ENCODE data around the gene SFTPA2. TPM values are rescaled to one million over a fixed set of nuclear protein-coding genes. Genes with fewer than 3 reads are reported as not detected.
"Not testable (repeated sequence)": the region's sequence is repeated elsewhere in the genome, so short reads cannot be mapped to it uniquely, and the experiment has no call there.

Gene SFTPA2
- total RNA-seq, 1 donor from 2014 or later = 14,717 TPM

- H3K36me3 ChIP-seq; DNase-seq; ATAC-seq; H3K9me3 ChIP-seq; H3K4me1 ChIP-seq; H3K4me3 ChIP-seq; intact Hi-C loops (cut with DNase I); H3K27ac ChIP-seq; H3K27me3 ChIP-seq (ENCODE audit: low read depth): not testable (repeated sequence)
Observed at GRCh38 chr10:79525049-79525710, 35.0 kb downstream of the SFTPA2 start.

- H3K4me3 ChIP-seq; DNase-seq; intact Hi-C loops (cut with DNase I); H3K36me3 ChIP-seq; H3K9me3 ChIP-seq; H3K27ac ChIP-seq; H3K27me3 ChIP-seq (ENCODE audit: low read depth); H3K4me1 ChIP-seq: not testable (repeated sequence)
- peak in 1 of 2 donors; percentile 34 for ATAC-seq
Observed at GRCh38 chr10:79523157-79523853, 36.9 kb downstream of the SFTPA2 start.

DNA sequence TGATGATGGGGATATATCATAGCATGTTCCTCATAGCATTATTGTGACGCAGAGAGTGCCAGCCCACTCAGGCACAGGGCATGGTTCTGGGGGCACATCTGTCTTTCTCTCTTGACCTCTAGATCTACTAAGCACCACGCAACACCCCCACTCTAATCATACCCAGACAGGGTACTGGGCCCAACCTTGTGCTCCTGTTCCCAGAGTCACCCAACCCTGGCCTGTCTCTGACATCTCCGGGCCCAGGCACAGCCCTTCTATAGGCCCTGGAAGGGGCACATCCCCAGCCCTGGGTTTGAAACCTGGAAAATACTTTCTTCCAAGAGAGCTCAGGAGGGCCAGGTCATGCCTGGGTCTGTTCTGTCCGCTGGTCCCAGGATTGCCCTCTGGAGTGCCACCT, 37.7 kb downstream of the SFTPA2 start:
- peak in 1 of 2 donors; percentile 40 for ATAC-seq

GRCh38 chr10:79521751-79522150, 38.5 kb downstream of the SFTPA2 start:
- H3K27me3 ChIP-seq (ENCODE audit: low read depth); H3K27ac ChIP-seq; H3K4me3 ChIP-seq; H3K36me3 ChIP-seq; intact Hi-C loops (cut with DNase I); H3K4me1 ChIP-seq; DNase-seq; H3K9me3 ChIP-seq: not testable (repeated sequence)
- ATAC-seq = peak; percentile 10 to 32

More for the DNA sequence above, 37.7 kb downstream of the SFTPA2 start:
- H3K4me3 ChIP-seq; intact Hi-C loops (cut with DNase I); H3K9me3 ChIP-seq; H3K27ac ChIP-seq; DNase-seq; H3K36me3 ChIP-seq; H3K27me3 ChIP-seq (ENCODE audit: low read depth); H3K4me1 ChIP-seq: not testable (repeated sequence)

- H3K27me3 ChIP-seq (ENCODE audit: low read depth); H3K4me1 ChIP-seq; DNase-seq; H3K27ac ChIP-seq; H3K4me3 ChIP-seq; H3K9me3 ChIP-seq; H3K36me3 ChIP-seq; ATAC-seq; intact Hi-C loops (cut with DNase I): not testable (repeated sequence)
Observed at GRCh38 chr10:79517567-79517966, 42.6 kb downstream of the SFTPA2 start.

GRCh38 chr10:79516532-79517205, 43.5 kb downstream of the SFTPA2 start:
- H3K27me3 ChIP-seq (ENCODE audit: low read depth); H3K4me1 ChIP-seq; intact Hi-C loops (cut with DNase I); H3K4me3 ChIP-seq; ATAC-seq; H3K9me3 ChIP-seq; DNase-seq; H3K27ac ChIP-seq; H3K36me3 ChIP-seq: not testable (repeated sequence)

- intact Hi-C loops (cut with DNase I); H3K9me3 ChIP-seq; H3K4me1 ChIP-seq; ATAC-seq; DNase-seq; H3K27ac ChIP-seq; H3K36me3 ChIP-seq; H3K27me3 ChIP-seq (ENCODE audit: low read depth); H3K4me3 ChIP-seq: not testable (repeated sequence)
Observed at GRCh38 chr10:79511891-79512583, 48.2 kb downstream of the SFTPA2 start, which contains the start of gene EIF5AL1. Gene EIF5AL1 (plus strand): TSS chr10:79512533. CDS start chr10:79512650, 117 bp downstream.

DNA sequence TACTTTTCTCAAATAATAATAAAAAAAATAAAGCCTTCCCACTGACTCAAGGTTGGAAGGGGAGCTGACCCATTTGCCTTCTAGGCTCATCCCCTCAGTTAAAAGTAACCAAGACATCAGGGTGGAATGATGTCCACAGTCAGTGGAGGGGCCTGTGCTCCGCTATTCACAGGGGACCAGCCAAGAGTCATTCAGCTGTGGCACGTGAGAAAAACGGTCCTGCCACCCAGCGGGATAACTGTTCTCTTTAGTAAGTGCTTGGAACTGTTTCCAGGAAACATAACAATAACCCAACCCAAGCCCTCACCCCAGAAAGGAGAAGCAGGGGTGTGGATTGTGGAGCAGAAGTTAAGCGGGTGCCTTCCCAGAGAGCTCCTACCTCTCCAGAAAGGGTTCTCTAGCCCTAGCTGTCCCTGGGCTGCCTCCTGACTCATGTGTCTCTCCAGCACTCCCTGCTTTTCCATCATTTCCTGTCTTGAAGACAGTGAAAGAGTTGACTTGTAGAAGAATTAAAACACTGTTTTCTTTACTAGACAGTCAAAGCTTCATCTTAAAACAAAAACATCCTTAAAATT, 50.2 kb downstream of the SFTPA2 start:
- H3K36me3 ChIP-seq; H3K27me3 ChIP-seq (ENCODE audit: low read depth); H3K4me3 ChIP-seq; H3K9me3 ChIP-seq; H3K27ac ChIP-seq; DNase-seq; H3K4me1 ChIP-seq; intact Hi-C loops (cut with DNase I): not testable (repeated sequence)
- ATAC-seq = peak; percentile 65 to 78

GRCh38 chr10:79509306-79509933, 50.8 kb downstream of the SFTPA2 start:
- DNase-seq; intact Hi-C loops (cut with DNase I); H3K27me3 ChIP-seq (ENCODE audit: low read depth); H3K4me3 ChIP-seq; H3K4me1 ChIP-seq; H3K9me3 ChIP-seq; H3K36me3 ChIP-seq; H3K27ac ChIP-seq: not testable (repeated sequence)
- peak; percentile 74 to 77 for ATAC-seq

DNA sequence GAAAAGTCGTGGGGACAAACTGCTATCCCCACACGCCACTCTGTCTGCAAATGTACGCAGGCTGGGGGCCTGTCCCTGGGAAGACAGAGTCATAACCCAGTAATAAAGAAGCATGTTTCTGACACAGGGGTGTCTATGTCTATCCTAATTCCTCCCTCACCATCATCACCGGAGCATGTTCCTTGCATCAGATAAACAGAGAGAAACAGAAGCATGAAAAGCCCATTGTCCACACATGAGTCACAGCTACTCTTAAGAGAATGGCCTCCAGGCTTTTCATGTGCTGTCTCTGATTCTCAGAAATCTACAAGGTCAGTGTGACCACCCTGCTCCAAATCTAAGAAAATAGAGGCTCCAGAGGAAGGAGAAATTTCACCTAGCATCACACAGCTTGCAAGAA, 52.0 kb downstream of the SFTPA2 start:
- H3K36me3 ChIP-seq; intact Hi-C loops (cut with DNase I); H3K4me1 ChIP-seq; DNase-seq; ATAC-seq; H3K27me3 ChIP-seq (ENCODE audit: low read depth); H3K27ac ChIP-seq; H3K4me3 ChIP-seq; H3K9me3 ChIP-seq: not testable (repeated sequence)
